Stimulated activated CD4-positive, alpha-beta T cell treated with anti-CD3 and anti-CD28 coated beads, TNF-alpha, amount 100 ng/mL, for 24 hours (primary cell): ENCODE data around the gene SLCO1A2.
"Not testable (repeated sequence)": the region's sequence is repeated elsewhere in the genome, so short reads cannot be mapped to it uniquely, and the experiment has no call there.

Source experiments
- DNase-seq, 3 experiments: peaks; one replicate each; pipeline ENCODE4 v3.0.0-alpha.2; 2020; ENCODE audit warnings: low read depth in 3 of 3

SLCO1A2 gene, protein sequence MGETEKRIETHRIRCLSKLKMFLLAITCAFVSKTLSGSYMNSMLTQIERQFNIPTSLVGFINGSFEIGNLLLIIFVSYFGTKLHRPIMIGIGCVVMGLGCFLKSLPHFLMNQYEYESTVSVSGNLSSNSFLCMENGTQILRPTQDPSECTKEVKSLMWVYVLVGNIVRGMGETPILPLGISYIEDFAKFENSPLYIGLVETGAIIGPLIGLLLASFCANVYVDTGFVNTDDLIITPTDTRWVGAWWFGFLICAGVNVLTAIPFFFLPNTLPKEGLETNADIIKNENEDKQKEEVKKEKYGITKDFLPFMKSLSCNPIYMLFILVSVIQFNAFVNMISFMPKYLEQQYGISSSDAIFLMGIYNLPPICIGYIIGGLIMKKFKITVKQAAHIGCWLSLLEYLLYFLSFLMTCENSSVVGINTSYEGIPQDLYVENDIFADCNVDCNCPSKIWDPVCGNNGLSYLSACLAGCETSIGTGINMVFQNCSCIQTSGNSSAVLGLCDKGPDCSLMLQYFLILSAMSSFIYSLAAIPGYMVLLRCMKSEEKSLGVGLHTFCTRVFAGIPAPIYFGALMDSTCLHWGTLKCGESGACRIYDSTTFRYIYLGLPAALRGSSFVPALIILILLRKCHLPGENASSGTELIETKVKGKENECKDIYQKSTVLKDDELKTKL

DNA sequence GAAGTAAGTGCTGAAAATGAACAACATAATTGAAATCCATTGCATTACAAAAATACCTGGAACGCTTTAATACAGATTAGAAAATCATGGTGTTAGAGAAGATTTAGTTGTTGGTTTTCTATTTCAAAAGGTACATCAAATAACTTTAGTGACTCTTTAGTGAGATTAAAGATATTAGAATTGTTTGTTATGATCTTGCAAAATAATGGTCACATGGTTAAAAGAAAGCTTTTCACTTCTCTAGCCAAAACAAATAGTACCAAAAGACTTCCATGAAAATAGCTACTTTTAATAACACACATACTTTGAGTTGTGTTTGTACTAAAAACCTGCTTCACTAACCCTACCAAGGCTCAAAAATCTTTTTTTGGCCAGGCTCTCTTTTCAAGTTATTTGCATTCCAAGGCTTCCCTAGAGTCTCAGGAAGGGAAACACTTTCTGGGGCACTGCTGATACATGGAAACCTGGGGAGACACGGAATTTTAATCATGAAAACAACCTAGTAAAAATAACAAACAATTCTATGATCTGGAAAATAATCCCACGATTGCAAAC lies at the start of gene SLCO1A2:
Gene SLCO1A2, minus strand, starts transcription at position 147 of the 555 bp plus-strand sequence. CDS start 270 bp downstream, outside the sequence.
- DNase-seq: no peak

- no peak for DNase-seq
Observed at GRCh38 chr12:21384261-21384660, 49.5 kb upstream of the SLCO1A2 start.

- DNase-seq: not testable (repeated sequence)
Observed at GRCh38 chr12:21381320-21381719, 46.6 kb upstream of the SLCO1A2 start.

DNA sequence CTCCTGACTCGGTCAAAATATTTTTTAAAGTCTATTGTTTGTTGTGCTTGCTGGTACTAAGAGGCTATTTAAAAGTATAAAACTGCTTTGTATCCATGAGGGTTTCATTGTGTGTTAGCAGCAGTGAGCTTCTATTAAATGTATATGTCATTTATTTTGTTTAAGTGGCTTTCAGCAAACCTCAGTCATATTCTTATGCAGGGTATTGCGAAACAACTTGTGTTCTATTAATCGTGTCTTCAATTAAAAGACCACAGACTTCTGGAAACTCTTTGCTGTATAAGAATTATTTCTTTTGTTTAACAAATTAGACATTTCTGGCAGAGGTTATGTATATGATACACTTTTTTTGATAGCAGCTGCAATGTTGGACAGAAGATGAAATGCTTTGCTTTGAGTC lies 44.5 kb upstream of the SLCO1A2 start:
- DNase-seq: no peak

DNA sequence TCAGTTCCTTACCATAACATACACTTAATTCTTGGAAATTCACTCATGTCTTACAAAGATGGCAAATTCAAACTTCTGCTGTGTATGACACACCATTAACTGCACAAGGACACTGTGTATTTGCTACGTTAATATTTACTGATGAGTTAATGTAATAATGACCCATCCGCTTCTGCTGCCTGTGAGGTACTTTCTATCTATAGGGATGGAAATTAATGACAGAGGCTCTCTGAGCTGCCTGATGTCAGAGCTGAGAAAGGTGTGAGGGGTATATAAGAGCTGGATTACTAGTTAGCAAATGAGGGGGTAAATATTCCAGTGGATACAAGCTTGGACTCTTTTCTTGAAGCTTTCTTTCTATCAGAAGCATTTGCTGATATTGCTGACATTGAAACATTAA lies 37.9 kb upstream of the SLCO1A2 start, which contains the start of gene IAPP:
Gene IAPP, plus strand, starts transcription at position 301 of the 400 bp plus-strand sequence. CDS start 450 bp downstream, outside the sequence.
- DNase-seq: no peak

DNA sequence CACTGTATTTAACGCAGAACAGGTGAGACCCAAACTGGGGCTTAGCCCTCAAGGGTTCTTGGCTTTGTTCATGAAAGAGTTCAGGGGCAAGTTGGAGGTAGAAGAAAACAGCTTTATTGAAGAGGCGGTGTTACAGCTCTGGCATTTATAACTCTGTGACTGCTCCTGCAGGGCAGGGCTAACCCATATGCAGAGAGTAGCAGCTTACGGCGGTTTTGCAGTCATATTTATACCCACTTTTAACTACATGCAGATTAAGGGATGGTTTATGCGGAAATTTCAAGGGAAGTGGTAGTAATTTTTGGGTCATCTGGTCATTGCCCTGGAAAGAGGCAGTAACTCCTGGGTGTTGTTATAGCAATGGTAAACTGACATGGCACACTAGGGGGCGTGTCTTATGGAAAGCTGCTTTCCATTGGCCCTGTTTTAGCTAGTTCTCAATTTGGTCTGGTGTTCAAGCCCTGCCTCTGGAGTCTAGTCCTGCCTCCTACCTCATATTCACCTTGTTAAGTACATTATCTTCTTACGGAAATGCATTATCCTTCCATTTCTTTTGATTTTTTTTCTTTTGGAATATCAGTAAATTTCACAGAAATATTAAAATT lies 36.2 kb upstream of the SLCO1A2 start:
- DNase-seq: no peak

GRCh38 chr12:21369141-21369980 lies 34.6 kb upstream of the SLCO1A2 start:
- DNase-seq: no peak

- DNase-seq: not testable (repeated sequence)
Observed at GRCh38 chr12:21360632-21361031, 25.9 kb upstream of the SLCO1A2 start.

GRCh38 chr12:21354641-21355040 lies 19.9 kb upstream of the SLCO1A2 start:
- no peak for DNase-seq

DNA sequence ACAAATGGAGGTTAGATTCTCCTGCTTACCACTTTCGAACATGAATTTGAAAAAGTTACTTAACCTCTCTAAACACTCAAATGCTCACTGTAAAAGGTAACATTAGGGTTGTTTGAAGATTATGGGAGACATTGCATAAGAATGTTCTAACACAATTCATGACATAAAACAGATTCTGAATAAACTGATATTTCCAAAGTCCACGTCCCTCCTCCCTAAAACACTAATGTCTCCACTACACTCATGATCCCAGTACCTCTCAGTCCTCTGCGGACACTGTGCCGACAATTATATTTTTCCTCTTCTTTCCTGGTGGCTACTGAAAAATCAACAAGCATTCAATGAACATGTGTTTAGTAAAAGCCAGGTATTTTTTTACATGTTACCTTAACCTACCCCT lies 19.2 kb upstream of the SLCO1A2 start:
- DNase-seq: no peak

DNA sequence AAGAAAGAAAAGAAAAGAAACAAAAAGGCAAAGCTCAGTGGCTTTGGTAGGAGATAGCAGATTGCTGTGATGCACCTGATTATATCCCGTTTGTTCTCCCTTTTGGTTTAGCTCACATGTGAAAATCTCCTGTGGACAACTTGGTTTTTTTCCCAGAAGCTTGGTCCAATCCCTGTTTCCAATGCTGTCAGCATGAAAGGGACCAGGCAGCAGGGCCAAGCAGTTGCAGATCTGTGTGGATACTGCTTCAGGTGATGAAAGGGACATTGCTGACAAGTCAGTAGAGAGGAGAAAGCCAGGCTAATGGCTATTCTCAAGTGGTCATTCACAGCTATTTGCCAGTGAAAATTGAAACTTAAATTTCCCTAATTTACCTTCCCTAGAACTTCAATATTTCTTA lies 18.8 kb upstream of the SLCO1A2 start:
- no peak for DNase-seq

DNA sequence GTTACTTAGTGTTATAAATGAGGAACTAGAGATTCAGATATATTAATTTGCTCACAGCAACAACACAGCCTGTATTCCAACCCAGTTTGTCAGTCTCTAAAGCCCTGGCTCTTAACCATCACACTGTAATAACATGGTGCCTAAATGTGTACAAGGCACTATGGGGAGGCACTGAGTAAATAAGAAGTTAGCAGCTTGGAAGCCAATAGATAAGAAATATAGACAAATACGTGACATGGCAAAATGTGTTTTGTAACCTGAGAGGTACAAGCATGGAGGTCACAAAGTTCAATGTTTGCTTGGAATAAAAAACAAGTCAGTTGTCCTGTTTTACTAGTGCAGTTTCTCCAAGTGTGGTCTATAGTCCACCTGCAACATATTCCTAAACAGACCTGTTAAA lies 16.3 kb upstream of the SLCO1A2 start:
- DNase-seq: no peak

DNA sequence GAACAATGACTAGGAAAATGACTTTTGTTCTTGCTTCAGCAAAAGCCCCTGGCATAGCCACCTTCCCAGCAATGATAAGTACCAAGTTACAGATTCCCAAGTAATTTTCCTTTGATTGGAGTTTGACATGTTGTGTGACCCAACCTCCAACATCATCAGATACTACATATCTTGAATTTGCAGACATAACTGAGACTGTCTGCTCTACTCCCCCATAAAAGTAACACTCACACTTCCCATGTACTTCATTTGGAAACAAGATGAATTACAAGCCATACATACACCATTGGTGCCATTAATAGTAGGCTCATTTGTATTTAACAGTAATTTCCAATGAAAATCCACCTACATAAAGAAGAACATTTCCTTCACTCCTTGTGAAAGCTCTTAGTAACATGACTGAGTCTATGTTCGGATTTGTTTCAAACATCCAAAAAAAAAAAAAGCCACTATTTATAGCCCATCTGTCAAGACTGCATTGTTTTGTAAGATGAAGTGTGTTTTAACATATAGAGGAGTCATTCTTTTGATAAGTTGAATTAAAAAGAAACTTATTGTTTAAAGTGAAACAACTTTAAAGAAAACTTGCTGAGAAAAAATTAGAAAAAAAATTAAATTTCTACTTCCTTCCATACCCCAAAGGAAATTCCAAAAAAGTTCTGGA lies 12.0 kb upstream of the SLCO1A2 start:
- no peak for DNase-seq

GRCh38 chr12:21343636-21344035 lies 8.9 kb upstream of the SLCO1A2 start:
- no peak for DNase-seq

GRCh38 chr12:21341769-21342168 lies 7.1 kb upstream of the SLCO1A2 start:
- DNase-seq: no peak

DNA sequence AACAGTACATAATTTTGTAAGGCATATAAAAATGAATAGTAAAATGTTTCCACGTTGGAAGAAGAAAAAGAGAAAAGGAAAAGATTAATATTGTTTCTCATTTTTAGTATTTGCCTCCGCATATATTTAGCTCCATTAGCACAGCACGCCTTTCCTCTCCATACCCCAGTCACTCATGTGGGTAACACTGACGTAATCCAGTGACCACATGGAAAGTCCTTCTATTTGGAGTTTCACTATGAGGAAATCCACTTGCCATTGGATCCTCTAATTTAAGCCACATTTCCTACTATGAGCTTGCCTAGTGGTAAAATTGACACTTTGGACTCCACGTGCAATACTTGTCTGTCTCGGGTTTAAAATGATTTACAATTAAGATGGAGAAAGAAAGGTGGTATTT lies 5.7 kb upstream of the SLCO1A2 start:
- DNase-seq: no peak

- DNase-seq: no peak
Observed at GRCh38 chr12:21339921-21340320, 5.2 kb upstream of the SLCO1A2 start.

GRCh38 chr12:21337959-21338744 lies 3.4 kb upstream of the SLCO1A2 start:
- DNase-seq: no peak

GRCh38 chr12:21337453-21337852 lies 2.7 kb upstream of the SLCO1A2 start:
- DNase-seq: no peak

DNA sequence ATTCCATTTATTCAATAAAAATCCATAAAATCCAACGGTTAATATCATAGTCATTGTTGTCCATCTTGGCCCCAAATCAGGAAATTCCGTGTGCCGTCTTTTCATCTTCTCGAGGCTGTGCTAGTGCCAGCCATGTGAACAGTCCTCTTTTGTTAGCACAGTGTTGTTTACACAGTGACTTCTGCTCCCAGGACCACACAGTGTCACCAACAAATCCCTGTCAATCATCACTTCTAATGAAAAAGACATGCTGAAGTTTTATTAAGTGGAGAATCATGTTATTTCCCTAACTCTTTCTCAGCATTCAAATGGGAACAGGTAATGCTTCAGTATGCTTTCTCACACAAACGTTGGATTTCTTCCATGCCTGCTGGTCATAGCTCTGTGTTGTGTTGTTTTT lies 1.9 kb upstream of the SLCO1A2 start:
- no peak for DNase-seq
